Esophagus squamous epithelium (tissue), 5 donors: ENCODE data around the gene MPP7. TPM values are rescaled to one million over a fixed set of nuclear protein-coding genes. Genes with fewer than 3 reads are reported as not detected.

ENCODE experiments used
- DNase-seq: peaks from one replicate; lab custom pipeline; 2025; lab: John Stamatoyannopoulos, UW
- H3K27ac ChIP-seq, 4 donors: fragments of 200-600 bp; sonication (generic); one replicate each; pipeline ENCODE4 v1.5.1; 2016 to 2019; ENCODE audit warnings: mild to moderate bottlenecking in 1 of 4
- H3K27me3 ChIP-seq, 4 donors: fragments of 200-600 bp; sonication (generic); 1 replicate in 3 of 4; 2 replicates in 1 of 4; pipeline versions ENCODE4 v1.5.1 to v1.6.0; 2017 to 2021; ENCODE audit warnings: antibody characterized with exemption in 1 of 4
- H3K36me3 ChIP-seq, 3 donors: fragments of 200-600 bp; sonication (generic); one replicate each; pipeline ENCODE4 v1.5.1; 2016 to 2019
- H3K4me1 ChIP-seq, 3 donors: fragments of 200-600 bp; sonication (generic); one replicate each; pipeline ENCODE4 v1.5.1; 2017 to 2019
- H3K4me3 ChIP-seq, 4 donors: fragments of 200-600 bp; sonication (generic); 1 replicate in 3 of 4; 2 replicates in 1 of 4; pipeline ENCODE4 v1.5.1; 2016 to 2019; ENCODE audit warnings: mild to moderate bottlenecking in 2 of 4, moderate library complexity in 1 of 4
- H3K9me3 ChIP-seq, 3 donors: fragments of 200-600 bp; sonication (generic); one replicate each; pipeline ENCODE4 v1.5.1; 2016 to 2019
- POLR2A ChIP-seq, 4 donors: fragments of 450-650 bp; IDR thresholded peaks; one replicate each; pipeline ENCODE4 v1.6.1; 2017; ENCODE audit warnings: antibody characterized with exemption in 4 of 4, mild to moderate bottlenecking in 4 of 4, moderate library complexity in 3 of 4
- WGBS, 2 donors: methylation state at CpG; one replicate each; pipeline ENCODE4 v1.1.5; 2018; 5-methylcytosine and 5-hydroxymethylcytosine counted together
- intact Hi-C: fragments of 100-400 bp; cut with DNase I; formaldehyde crosslinking; loops from one replicate; pipeline ENCODE4 v1.15.0; 2022
- total RNA-seq, 4 donors: library from RNA; depleted of rRNA; stranded (reverse); fragments of >200 nt; gene quantifications; one replicate each; pipeline ENCODE4 v1.1.0, GENCODE V29; 2016
- TF ChIP-seq, protein P1 (sequence below), 6 experiments: fragments of 450-650 bp in 4 of 6; fragments of 200-600 bp in 2 of 6; sonication (generic) in 2 of 6; IDR thresholded peaks; one replicate each; pipeline ENCODE4 v1.5.1; 2016 to 2019; ENCODE audit warnings: antibody characterized with exemption in 6 of 6, mild to moderate bottlenecking in 4 of 6, moderate library complexity in 4 of 6
- donor health status: DM: yes; HTN: yes; CAD: no.

Gene MPP7
- total RNA-seq, 4 donors from 2014 or later = 34.3 to 43.3 (median 37.0) TPM

GRCh38 chr10:28300027-28300426 is 2.8 kb downstream of the MPP7 start:
- no peak overlapping the region for H3K4me3 ChIP-seq
- H3K4me1 ChIP-seq = peaks cover 0 to 62% (median 10%) of the 10 kb centered on the region in 3 donors
- no peak for DNase-seq
- H3K36me3 ChIP-seq = no peaks in the 10 kb centered on the region
- 67% methylated on average over 2 of the region's 2 CpGs for WGBS, 2 donors
- no peaks in the 10 kb centered on the region for H3K9me3 ChIP-seq
- H3K27me3 ChIP-seq = peaks cover 0 to 2% (median 0%) of the 10 kb centered on the region in 4 donors
- TF ChIP-seq, protein P1, sequence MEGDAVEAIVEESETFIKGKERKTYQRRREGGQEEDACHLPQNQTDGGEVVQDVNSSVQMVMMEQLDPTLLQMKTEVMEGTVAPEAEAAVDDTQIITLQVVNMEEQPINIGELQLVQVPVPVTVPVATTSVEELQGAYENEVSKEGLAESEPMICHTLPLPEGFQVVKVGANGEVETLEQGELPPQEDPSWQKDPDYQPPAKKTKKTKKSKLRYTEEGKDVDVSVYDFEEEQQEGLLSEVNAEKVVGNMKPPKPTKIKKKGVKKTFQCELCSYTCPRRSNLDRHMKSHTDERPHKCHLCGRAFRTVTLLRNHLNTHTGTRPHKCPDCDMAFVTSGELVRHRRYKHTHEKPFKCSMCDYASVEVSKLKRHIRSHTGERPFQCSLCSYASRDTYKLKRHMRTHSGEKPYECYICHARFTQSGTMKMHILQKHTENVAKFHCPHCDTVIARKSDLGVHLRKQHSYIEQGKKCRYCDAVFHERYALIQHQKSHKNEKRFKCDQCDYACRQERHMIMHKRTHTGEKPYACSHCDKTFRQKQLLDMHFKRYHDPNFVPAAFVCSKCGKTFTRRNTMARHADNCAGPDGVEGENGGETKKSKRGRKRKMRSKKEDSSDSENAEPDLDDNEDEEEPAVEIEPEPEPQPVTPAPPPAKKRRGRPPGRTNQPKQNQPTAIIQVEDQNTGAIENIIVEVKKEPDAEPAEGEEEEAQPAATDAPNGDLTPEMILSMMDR (IDR thresholded peaks at IDR 0.05) = peak in 1 of 6 experiments; percentile 22
- TF ChIP-seq POLR2A (IDR thresholded peaks at IDR 0.05) = no peak
- intact Hi-C loops = loop anchor here (10.0 kb wide), 2 partner anchors 45 to 85 kb away; no protein-coding TSS in a partner anchor
- no peak overlapping the region for H3K27ac ChIP-seq

GRCh38 chr10:28298951-28299350 is 3.9 kb downstream of the MPP7 start:
- no peak for DNase-seq
- no peak overlapping the region for H3K4me3 ChIP-seq
- H3K27me3 ChIP-seq = no peaks in the 10 kb centered on the region
- peaks cover 0 to 68% (median 12%) of the 10 kb centered on the region in 3 donors for H3K4me1 ChIP-seq
- 68 to 73% methylated on average over 5 of the region's 5 CpGs for WGBS, 2 donors
- TF ChIP-seq, protein P1 (IDR thresholded peaks at IDR 0.05) = no peak
- TF ChIP-seq POLR2A (IDR thresholded peaks at IDR 0.05) = no peak
- intact Hi-C loops = no loop called here
- H3K9me3 ChIP-seq = no peaks in the 10 kb centered on the region
- H3K27ac ChIP-seq = peak overlapping the region in 1 of 4 donors; percentile 19
- no peaks in the 10 kb centered on the region for H3K36me3 ChIP-seq

GRCh38 chr10:28296023-28296422 is 6.8 kb downstream of the MPP7 start:
- H3K4me1 ChIP-seq = peaks cover 0 to 78% (median 23%) of the 10 kb centered on the region in 3 donors
- intact Hi-C loops = no loop called here
- no peak overlapping the region for H3K4me3 ChIP-seq
- DNase-seq = no peak
- H3K9me3 ChIP-seq = no peaks in the 10 kb centered on the region
- H3K27ac ChIP-seq = peak overlapping the region; percentile 33 to 72 (median 64)
- no peaks in the 10 kb centered on the region for H3K36me3 ChIP-seq
- H3K27me3 ChIP-seq = no peaks in the 10 kb centered on the region
- 62 to 69% methylated on average over 1 of the region's 1 CpG for WGBS, 2 donors
- no peak for TF ChIP-seq POLR2A (IDR thresholded peaks at IDR 0.05)
- TF ChIP-seq, protein P1 (IDR thresholded peaks at IDR 0.05) = no peak

GRCh38 chr10:28295336-28295735 is 7.5 kb downstream of the MPP7 start:
- Histone ChIP-seq H3K36me3 (no peaks in the 10 kb centered on the region), H3K27ac (peak overlapping the region; percentile 33 to 72 (median 64)), H3K9me3 (no peaks in the 10 kb centered on the region), H3K4me3 (no peak overlapping the region), H3K27me3 (no peaks in the 10 kb centered on the region), H3K4me1 (peaks cover 0 to 74% (median 23%) of the 10 kb centered on the region in 3 donors)
- WGBS, 2 donors = 41 to 58% methylated on average over 3 of the region's 3 CpGs
- TF ChIP-seq, protein P1 (IDR thresholded peaks at IDR 0.05) = no peak
- TF ChIP-seq POLR2A (IDR thresholded peaks at IDR 0.05) = no peak
- DNase-seq = no peak
- intact Hi-C loops = no loop called here

- peaks cover 0 to 68% (median 23%) of the 10 kb centered on the region in 3 donors for H3K4me1 ChIP-seq
- no peaks in the 10 kb centered on the region for H3K36me3 ChIP-seq
- no peaks in the 10 kb centered on the region for H3K9me3 ChIP-seq
- DNase-seq = no peak
- WGBS, 2 donors = 64 to 79% methylated on average over 5 of the region's 5 CpGs
- no peaks in the 10 kb centered on the region for H3K27me3 ChIP-seq
- intact Hi-C loops = no loop called here
- H3K4me3 ChIP-seq = no peak overlapping the region
- H3K27ac ChIP-seq = peak overlapping the region in 3 of 4 donors; percentile 62 to 72 (median 66)
- TF ChIP-seq, protein P1 (IDR thresholded peaks at IDR 0.05) = no peak
- TF ChIP-seq POLR2A (IDR thresholded peaks at IDR 0.05) = no peak
Measured at GRCh38 chr10:28294809-28295208, 8.1 kb downstream of the MPP7 start.
